Renal pelvis (tissue), 4 donors: Measurements from ENCODE around the gene SKI. TPM values are rescaled to one million over a fixed set of nuclear protein-coding genes. Genes with fewer than 3 reads are reported as not detected.
"Not testable (repeated sequence)": the region's sequence is repeated elsewhere in the genome, so short reads cannot be mapped to it uniquely, and the experiment has no call there.

ENCODE experiments used
- DNase-seq: peaks from one replicate; pipeline ENCODE4 v3.0.0-alpha.2; 2013
- polyA plus RNA-seq, 3 donors: library from polyadenylated mRNA; unstranded; fragments of 120-200 nt; gene quantifications; one replicate each; pipeline ENCODE4 v1.2.1, GENCODE V29; 2013; ENCODE audit not compliant: insufficient read length in 3 of 3

Gene SKI
- polyA plus RNA-seq, 3 donors = 57.2 to 59.0 (median 57.4) TPM

DNA sequence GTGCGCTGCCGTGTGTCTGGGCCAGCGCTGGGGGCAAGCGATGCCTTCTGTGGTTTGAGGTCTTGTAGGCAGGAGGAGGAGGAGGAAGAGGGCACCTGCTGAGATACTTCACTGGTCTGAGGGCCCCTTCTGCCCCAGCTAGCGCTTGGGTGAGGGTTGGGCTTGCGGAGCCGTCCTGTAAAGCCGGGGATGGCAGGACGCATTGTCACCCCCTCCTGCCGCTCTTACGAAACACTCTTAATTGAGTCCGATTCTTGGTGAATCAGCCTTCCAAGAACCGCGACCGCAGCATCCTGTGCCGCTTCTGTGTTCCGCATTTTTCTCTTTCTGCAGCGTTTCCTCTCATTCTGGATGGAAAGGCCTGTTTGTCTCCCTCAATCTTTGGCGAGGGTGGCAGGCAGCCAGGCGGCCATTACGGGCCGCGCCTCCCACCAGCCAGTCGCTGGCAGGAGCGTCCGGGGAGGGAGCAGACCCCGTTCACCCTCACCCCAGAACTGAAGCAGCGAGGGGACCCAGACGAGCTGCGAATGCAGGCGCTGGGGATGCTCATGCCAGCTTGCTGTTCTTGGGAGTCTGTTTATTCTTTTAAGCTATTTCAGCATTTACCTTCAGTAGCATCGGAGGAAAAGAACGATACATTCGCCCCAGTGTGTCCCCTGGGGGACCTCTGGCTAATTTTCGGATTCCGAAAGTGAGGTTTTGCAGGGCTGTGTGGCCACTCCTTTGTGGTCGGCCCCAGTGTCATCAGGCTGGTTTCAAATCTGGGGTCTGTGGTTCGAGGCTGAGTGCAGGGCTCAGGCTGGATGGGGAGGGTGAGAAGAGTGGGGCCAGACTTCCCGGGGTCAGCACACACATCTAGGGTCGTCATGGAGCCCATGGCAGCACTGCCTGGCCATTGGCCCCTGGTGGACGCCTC lies 62.7 kb downstream of the SKI start:
- DNase-seq = no peak

DNA sequence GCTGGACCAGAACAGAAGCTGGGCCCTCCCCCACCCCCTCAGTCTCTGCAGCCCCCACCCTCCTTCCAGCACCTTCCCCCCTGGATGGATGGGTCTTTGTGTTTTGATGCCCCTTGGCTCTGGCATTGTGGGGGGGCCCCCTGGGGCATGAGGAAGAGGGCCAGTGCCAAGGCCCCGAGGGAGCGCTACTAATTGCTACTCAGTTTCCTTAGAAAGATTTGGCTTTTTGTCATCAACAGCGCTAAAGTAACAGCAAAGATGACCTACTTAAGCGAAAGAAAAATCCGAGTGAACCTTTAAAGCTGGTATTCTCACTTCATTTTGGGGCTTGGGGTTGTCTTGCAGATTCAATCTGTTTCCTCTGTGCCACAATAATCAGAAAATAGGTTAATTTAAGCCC lies 63.5 kb downstream of the SKI start:
- DNase-seq = no peak

DNA sequence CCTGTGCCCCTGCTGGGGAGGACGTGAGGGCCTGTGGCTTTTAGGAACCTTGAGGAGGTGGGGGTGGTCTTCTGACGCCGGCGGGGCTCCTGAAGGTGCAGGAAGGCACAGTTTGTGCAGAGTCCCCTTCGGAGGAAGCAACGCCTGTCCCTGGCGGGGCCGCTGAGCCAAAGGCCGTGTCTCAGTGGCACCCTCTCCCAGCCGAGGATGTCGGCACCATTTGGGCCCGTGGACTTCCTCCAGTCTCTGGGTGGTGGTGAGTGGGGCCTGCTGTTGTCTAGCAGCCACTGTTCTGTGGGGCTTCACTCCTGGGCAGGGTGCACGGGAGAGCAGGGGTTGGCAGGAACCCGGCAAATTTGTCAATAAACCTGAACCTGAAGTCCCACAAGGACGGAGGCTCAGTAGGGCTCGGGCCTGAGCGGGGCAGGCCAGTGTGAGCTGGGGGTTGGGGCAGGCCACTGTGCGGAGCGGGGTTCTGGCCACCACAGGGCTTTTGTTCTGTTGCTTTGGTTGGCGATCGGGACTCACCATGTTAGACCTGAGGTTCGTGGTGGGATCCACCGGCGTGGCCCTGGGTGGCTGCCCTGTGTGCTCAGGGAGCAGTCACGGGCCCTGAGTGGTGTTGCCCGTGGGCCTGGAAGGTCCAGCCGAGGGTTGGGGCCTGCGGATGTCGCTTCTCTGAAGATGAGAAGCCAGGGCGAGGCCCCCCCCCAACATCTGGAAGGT lies 64.8 kb downstream of the SKI start:
- no peak for DNase-seq

DNA sequence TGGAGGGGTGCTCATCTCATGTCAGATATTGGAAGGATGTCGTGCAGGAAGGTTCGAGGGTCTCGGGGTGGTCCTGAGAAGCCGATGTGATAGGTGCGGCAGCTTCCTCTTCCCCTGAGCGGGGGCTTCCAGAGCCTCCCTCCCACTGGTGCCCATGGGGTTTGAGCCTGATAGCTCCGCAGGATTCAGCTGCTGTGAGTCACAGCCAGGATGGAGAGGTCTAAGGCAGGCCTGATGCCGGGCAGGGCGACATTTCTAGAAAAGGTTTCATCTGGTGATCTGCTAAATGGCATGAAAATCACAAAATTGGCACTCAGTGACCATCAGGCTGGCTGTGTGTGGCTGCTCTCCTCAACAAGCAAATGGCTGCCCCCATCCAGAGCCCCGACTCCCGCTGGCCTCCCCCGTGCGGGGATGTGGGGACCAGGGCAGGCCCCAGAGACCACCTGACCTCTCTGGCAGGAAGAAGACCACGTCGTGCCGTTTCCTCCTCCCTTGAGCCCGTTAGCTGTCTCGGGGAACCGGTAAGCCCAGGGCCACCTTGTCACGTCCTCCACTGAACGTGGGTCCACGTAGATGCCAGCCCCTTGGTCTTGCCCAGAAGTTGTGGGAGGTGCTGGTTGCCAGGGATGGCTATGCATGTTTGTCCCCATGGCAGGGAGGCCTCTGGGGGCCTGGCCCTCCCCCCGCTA lies 66.1 kb downstream of the SKI start:
- DNase-seq = no peak

DNA sequence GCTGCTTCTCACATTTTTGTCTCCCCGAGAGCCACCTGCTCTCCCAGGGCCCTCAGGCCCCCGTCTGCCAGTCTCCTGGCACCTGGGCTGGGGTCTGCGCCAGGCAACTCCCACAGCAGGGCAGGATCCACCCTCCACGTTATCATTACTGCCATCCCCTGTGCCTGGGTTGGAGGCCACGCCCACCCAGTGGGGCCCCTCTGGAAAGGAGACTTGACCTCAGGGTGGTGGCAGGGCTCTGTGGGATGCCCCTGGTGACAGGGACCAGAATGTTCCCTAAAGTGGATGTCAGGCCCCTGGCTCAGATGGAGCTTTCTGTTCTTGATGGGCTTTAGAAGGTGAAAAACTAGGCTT lies 66.6 kb downstream of the SKI start:
- no peak for DNase-seq

DNA sequence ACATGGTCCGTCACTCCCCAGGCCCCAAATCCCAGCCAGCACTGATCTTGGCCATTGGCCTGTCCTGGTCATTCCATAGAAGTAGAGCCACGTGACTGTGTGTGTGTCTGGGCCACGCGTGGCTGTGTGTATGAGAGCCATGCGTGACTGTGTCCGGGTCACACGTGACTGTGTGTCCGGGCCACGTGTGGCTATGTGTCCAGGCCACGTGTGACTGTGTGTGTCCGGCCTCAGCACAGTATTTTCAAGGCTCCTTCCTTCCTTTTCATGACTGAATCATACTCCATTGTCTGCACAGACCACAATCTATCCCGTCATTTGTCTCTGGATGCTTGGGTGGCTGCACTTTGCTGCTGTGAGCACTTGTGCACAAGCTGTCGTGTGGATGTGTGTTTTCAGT lies 67.4 kb downstream of the SKI start:
- DNase-seq = no peak

DNA sequence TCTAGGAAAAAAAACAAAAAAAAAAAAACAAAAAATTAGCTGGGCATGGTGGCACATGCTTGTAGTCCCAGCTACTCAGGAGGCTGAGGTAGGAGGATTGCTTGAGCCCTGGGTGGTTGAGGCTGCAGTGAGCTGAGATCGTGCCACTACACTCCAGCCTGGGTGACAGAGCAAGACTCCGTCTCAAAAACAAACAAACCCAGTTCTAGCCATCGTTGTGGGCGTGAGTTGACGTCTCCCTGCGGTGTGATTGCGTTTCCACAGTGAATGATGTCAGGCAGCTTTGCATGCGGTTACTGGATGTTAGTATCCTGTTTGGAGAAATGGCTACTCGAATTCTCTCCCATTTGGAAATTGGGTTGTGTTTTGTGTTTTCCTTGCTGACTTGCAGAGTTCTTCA lies 68.1 kb downstream of the SKI start:
- not testable (repeated sequence) for DNase-seq

DNA sequence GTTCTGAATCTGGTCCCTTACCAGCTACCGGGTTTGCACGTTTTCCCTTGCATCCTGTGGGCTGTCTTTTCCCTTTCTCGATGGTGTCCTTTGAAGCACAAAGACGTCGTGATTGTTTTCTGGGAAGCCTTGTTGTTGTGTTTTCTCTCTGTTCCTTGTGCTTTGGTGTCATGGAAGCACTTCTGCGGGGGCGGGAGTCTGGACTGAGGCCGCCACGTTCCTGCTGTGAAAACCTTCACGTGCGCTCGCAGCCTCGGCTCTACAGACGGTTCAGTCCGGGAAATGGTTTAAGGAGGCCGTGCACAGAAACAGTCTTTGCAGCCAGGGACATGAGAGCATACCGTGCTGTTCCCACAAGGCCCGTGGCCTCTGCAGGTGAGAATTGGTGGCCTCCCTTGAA lies 68.5 kb downstream of the SKI start:
- no peak for DNase-seq

DNA sequence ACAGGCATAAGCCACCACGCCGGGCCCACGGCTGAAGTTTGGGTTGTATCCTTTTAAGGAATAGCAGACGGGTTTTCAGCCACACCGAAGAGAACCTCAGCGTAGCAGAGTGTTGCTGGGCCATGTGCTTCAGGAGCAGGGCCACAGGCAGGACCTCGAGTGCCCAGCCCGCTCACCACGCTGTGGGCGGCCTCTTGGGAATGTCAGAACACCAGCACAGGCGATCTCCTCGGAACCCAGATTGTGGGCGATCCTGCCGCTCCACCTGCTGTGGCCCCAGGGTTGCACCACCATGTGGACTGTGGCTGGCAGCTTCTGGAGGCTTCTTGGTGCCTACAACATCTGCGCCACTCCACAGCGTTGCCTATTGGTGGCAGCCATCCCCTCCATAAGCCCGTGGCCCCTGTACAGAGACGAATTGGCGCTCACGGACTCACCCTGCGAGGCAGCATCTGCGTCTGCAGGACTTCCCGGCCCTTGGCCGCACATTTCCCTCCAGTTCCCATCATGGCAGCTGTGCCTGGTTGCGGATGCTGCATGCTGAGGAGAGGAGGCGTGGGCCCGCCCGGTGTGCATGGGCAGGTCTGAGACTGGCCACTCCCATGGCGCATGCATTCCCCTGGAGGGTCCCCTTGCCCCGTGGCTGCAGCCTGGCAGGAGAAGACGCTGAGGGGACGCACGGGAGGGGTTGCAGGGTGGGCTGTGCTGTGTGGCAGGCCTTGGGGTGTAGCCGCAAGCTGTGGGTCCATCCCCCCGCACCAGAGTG lies 69.3 kb downstream of the SKI start:
- DNase-seq = no peak

DNA sequence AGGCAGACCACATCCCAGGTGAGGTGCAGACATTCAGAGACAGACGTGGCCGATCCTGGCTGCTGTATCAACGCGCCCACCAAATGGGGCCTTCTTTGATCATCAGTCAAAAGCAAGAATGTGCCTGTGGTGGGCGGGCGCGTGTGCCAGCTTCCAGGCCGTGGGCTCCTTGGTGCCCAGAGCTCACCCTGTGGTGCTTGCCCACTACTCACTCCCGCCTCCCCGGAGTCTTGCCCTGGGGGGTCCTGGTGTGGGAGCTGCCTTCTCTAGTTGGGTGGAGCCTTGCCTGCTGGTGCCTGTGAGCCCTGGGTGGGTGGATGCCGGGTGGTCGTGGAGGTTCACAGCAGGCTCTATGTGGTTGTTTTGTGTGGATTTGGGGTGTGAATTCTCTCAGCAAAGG lies 70.6 kb downstream of the SKI start:
- DNase-seq = no peak

DNA sequence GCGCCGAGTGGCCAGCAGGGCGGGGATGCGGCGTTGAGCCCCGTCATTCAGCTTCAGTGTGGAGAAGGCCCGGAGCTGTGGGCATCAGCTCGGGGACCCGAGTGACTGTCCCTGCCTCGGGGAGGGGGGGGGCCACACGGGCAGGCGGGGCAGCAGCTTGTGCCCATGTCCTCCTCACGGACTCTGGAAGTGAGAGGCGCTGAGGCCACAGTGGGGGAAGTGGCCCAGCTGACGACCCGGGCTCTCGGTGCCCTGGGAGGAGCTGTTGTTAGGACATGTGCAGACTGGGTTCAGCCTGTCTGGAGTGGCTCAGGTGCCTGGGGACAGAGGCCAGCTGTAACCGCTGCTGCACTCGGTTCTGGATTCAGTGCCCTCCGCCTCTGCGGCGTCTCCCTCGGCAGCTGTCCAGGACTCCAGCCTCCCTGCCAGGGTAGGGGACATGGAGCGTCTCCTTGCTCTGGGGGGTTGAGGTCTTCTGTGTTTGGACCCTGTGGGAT lies 71.1 kb downstream of the SKI start:
- no peak for DNase-seq

DNA sequence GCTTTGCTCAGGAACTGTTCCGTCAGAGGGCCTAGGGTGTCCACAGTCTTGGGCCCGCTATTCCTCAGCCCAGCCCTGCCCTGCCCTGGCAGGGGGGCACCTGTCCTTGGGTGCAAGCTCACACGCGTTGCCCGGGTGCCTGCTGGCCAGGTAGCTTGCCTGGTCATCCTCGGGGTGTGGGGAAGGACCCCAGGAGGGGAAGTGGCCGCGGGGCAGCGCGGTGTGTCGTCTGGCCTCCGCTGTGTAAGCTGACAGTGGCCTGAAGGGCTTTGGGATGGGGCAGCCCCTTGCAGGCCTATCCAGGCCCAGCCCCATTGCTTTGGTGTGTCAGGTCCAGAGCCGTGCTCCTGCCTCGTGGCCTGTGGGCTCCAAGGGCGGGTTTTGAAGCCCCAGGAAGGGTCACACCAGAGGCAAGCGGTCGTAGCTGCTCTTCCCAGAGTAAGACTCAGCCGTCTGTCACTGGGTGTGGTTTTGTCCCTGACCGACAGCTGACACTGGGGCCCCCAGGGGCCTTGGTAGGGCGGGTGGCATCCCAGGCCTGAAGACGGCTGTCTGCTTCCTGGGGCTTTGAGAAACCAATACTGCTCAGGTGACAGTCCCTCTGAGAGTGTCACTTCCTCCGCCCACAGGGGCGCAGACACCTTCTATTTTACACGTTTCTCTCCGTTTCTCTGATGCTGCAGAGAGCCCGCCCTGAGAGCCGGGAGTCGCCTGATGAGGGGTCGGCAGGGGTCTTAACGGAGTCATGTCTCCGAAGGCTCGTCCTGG lies 72.1 kb downstream of the SKI start:
- no peak for DNase-seq

DNA sequence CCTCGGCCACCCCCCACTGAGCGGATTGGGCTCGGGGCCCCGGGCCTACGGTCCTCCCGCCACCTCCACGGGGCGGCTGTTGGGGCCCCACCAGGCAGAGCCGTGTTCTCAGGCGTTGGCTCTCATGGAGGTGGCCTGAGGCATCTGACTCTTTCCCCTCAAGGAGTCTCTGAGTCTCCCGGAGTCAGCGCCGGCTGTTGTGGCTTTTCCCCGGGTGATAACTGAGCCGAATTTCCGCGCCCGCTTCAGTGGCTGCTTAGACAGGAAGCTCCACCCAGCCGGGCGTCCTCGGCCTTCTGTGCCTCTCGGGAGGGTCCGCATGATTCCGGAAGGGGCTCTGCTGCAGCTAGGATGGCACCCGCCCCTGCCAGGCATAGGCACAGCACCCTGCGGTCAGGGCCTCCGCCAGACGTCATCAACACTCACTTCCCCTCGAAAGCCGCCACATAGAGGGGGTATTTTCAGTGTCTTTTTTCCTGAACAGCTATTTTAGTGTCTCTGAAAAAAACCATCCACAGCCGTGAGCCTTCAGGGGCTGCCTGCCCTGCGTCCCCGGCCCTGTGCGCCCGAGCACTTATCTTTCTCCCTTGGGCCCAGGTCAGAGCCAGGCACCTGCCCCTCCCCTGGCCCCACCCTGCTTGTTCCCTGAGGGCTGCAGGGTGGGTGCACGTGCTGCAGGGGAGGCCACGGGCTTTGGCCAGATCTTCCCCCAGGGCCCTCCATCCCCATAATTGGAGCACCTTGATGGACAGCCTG lies 72.9 kb downstream of the SKI start:
- DNase-seq = no peak

DNA sequence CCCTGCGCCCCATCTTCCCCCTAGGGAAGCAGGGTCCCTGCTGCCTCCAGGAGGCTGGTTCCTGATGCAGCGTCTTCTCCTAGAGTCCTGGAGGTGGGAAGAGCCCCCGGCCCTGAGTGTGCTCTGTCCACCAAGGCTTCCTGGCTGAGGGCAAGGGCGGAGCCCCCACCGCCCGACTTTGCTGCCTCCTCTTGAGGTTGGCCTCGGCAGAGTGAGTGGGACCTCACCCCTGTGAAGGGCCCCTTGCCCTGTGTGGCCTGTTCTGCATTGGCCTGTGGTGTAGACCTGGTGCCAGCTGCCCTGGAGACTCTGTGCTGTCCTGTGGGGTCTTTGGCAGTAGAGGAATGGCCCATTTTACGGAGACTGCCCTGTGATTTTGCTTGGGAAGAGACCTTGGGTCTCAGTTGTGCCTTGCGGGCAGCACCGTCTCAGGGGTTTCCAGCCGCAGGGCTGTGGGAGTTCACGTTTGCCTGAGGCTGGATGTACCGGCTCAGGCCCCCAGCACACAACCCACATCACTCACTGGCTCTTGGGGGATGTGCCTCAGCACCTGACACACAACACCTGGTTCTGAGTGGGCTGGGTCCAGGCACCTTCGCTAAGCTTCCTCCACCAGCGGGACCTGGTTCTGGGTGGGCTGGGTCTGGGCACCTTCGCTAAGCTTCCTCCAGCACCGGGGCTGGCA lies 73.6 kb downstream of the SKI start:
- no peak for DNase-seq

DNA sequence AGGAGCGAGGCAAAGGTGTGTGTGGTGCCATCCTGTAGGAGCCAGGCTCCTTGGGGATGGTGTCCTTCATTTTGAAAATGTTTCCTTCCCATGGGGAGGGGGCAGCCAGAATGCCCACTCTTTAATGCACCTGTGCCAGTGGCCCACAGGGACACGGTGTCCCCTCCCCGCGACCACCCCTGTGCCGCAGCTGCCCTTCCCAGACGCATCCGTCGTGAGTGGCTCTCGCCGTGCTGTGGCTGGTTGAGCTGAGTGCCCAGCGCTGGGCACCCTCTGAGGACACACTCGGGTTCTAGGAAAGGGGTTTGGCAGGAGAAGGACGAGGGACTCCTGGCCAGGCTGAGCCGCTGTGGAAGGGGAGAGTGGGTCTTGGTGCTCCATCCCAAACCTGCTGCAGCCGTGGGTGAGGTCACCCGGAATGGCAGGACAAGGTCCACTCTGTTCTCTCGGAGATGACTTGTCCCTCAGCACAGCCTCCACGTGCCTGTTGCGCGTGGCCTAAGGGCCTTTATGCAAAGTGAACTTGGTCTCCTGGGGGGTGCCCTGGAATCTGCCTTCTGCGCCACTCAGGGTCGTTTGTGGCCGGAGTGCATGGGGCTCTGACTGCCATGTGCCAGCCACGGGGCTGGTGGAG lies 74.3 kb downstream of the SKI start:
- DNase-seq = no peak

DNA sequence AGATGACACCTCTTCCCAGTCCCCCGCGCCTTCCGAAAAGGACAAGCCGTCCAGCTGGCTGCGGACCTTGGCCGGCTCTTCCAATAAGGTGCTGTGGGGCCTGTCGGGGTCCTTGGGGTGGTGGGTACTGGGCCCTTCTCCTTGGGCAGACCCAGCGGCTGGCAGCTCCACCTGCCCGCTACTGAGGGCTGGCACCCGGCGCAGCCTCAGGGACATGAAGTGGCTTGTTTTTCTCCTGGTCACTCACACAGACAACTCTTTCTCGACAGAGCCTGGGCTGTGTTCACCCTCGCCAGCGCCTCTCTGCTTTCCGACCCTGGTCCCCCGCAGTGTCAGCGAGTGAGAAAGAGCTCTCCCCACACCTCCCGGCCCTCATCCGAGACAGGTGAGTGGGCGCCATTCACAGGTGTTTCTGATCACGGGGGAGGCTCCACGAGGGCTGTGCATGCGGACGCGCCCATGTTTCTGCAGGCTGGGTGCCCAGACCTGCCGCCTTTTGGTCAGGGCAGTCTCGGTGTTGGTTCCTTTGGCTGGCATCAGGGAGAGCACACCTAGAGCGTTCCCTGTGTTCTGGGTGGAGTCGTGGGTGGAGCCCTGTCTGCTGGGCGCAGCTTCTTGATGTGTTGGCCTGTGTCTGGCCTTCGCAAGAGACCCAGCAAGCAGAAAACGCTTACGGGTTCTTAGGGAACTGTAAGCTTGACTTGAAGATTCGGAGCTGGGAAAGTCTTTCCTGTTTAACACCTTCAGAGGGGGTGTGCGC lies 75.1 kb downstream of the SKI start:
- no peak for DNase-seq

DNA sequence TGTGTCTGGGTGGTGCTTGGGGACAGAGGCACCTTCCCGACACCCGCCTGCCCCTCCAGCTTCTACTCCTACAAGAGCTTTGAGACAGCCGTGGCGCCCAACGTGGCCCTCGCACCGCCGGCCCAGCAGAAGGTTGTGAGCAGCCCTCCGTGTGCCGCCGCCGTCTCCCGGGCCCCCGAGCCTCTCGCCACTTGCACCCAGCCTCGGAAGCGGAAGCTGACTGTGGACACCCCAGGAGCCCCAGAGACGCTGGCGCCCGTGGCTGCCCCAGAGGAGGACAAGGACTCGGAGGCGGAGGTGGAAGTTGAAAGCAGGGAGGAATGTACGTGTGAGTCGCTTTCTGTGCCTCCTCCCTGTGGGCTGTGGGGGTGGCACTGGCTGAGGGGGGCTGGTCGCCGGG lies 75.7 kb downstream of the SKI start:
- no peak for DNase-seq

DNA sequence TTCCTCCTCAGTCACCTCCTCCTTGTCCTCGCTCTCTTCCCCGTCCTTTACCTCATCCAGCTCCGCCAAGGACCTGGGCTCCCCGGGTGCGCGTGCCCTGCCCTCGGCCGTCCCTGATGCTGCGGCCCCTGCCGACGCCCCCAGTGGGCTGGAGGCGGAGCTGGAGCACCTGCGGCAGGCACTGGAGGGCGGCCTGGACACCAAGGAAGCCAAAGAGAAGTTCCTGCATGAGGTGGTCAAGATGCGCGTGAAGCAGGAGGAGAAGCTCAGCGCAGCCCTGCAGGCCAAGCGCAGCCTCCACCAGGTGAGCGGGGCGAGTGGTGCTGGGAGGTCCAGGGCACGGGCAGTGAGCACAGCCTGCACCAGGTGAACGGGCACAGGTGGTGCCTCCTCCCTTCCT lies 76.2 kb downstream of the SKI start:
- no peak for DNase-seq
